ENCODE data around the gene PUS1. TPM values are rescaled to one million over a fixed set of nuclear protein-coding genes. Genes with fewer than 3 reads are reported as not detected.

PUS1 gene
- total RNA-seq, 3 donors from 2014 or later = 21.0 to 28.3 (median 22.9) TPM

GRCh38 chr12:131934535-131934934 is 5.5 kb downstream of the PUS1 start:
- Histone ChIP-seq H3K4me1 (ENCODE audit: low read depth) (peaks cover 6% of the 10 kb centered on the region), H3K36me3 (ENCODE audit: low read depth) (peaks cover 3% of the 10 kb centered on the region), H3K9me3 (no peaks in the 10 kb centered on the region), H3K4me3 (no peak overlapping the region)
- TF ChIP-seq, protein P1, sequence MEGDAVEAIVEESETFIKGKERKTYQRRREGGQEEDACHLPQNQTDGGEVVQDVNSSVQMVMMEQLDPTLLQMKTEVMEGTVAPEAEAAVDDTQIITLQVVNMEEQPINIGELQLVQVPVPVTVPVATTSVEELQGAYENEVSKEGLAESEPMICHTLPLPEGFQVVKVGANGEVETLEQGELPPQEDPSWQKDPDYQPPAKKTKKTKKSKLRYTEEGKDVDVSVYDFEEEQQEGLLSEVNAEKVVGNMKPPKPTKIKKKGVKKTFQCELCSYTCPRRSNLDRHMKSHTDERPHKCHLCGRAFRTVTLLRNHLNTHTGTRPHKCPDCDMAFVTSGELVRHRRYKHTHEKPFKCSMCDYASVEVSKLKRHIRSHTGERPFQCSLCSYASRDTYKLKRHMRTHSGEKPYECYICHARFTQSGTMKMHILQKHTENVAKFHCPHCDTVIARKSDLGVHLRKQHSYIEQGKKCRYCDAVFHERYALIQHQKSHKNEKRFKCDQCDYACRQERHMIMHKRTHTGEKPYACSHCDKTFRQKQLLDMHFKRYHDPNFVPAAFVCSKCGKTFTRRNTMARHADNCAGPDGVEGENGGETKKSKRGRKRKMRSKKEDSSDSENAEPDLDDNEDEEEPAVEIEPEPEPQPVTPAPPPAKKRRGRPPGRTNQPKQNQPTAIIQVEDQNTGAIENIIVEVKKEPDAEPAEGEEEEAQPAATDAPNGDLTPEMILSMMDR (IDR thresholded peaks at IDR 0.05) = no peak
- intact Hi-C loops (cut with DNase I, micrococcal nuclease) = no loop called here
- ATAC-seq (no peak), DNase-seq (peak in 1 of 3 donors; percentile 22)

GRCh38 chr12:131938082-131938481 is 9.0 kb downstream of the PUS1 start:
- no peak for ATAC-seq
- peaks cover 3% of the 10 kb centered on the region for H3K36me3 ChIP-seq (ENCODE audit: low read depth)
- TF ChIP-seq, protein P1 (IDR thresholded peaks at IDR 0.05) = no peak
- H3K9me3 ChIP-seq = no peaks in the 10 kb centered on the region
- intact Hi-C loops (cut with DNase I, micrococcal nuclease) = no loop called here
- DNase-seq = peak in 2 of 3 donors; percentile 4 to 22
- H3K4me3 ChIP-seq = no peak overlapping the region
- H3K4me1 ChIP-seq (ENCODE audit: low read depth) = peaks cover 9% of the 10 kb centered on the region

- H3K36me3 ChIP-seq (ENCODE audit: low read depth) = no peaks in the 10 kb centered on the region
Observed at GRCh38 chr12:131939007-131939406, 9.9 kb downstream of the PUS1 start.

DNA sequence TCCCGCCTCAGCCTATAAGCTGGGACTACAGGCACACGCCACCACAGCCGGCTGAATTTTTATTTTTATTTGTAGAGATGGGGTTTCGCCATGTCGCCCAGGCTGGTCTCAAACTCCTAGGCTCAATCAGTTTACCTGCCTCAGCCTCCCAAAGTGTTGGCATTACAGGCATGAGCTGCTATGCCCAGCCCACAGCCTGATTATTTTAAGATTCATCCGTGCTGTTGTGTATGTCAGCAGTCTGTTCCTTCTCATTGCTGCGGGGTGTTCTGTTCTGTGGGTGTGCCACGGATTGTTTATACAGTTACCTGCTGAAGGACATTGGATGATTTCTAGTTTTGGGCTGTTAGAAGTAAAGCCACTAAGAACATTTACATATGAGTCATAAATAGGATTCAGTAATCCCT is 11.1 kb downstream of the PUS1 start:
- ATAC-seq (peak; percentile 60), DNase-seq (no peak)
- intact Hi-C loops (cut with DNase I, micrococcal nuclease) = no loop called here
- H3K4me3 ChIP-seq = no peak overlapping the region
- TF ChIP-seq, protein P1 (IDR thresholded peaks at IDR 0.05) = no peak
- peaks cover 9% of the 10 kb centered on the region for H3K4me1 ChIP-seq (ENCODE audit: low read depth)
- no peaks in the 10 kb centered on the region for H3K9me3 ChIP-seq
- H3K36me3 ChIP-seq (ENCODE audit: low read depth) = no peaks in the 10 kb centered on the region

More at GRCh38 chr12:131939007-131939406, 9.9 kb downstream of the PUS1 start:
- TF ChIP-seq, protein P1 (IDR thresholded peaks at IDR 0.05) = no peak
- peaks cover 9% of the 10 kb centered on the region for H3K4me1 ChIP-seq (ENCODE audit: low read depth)
- no peak overlapping the region for H3K4me3 ChIP-seq
- no peaks in the 10 kb centered on the region for H3K9me3 ChIP-seq
- peak; percentile 95 for ATAC-seq
- intact Hi-C loops (cut with DNase I, micrococcal nuclease) = no loop called here
- peak; percentile 76 to 83 (median 80) for DNase-seq

GRCh38 chr12:131941116-131941986 is 12.3 kb downstream of the PUS1 start:
- TF ChIP-seq, protein P1 (IDR thresholded peaks at IDR 0.05) = no peak
- DNase-seq (no peak), ATAC-seq (no peak)
- Histone ChIP-seq H3K36me3 (ENCODE audit: low read depth) (no peaks in the 10 kb centered on the region), H3K4me3 (no peak overlapping the region), H3K9me3 (no peaks in the 10 kb centered on the region), H3K4me1 (ENCODE audit: low read depth) (peaks cover 9% of the 10 kb centered on the region)
- intact Hi-C loops (cut with DNase I, micrococcal nuclease) = no loop called here

Data from mucosa of descending colon (tissue), 3 donors.